Panc1 (cell line): Measurements from ENCODE around the gene PPP2R2B.

Experiments used
- POLR2AphosphoS5 ChIP-seq: IDR thresholded peaks from 2 replicates; pipeline ENCODE4 v1.6.1; 2012; ENCODE audit warnings: mild to moderate bottlenecking, low read depth, low read length, moderate library complexity
- TCF7L2 ChIP-seq: IDR thresholded peaks from 2 replicates; pipeline ENCODE4 v1.6.1; 2011; ENCODE audit warnings: mild to moderate bottlenecking, low read depth, low read length, inconsistent platforms
- TF ChIP-seq, protein P1 (sequence below): fragments of 450-650 bp; IDR thresholded peaks from 2 replicates; pipeline ENCODE4 v1.5.1; 2017; ENCODE audit warnings: mild to moderate bottlenecking

DNA sequence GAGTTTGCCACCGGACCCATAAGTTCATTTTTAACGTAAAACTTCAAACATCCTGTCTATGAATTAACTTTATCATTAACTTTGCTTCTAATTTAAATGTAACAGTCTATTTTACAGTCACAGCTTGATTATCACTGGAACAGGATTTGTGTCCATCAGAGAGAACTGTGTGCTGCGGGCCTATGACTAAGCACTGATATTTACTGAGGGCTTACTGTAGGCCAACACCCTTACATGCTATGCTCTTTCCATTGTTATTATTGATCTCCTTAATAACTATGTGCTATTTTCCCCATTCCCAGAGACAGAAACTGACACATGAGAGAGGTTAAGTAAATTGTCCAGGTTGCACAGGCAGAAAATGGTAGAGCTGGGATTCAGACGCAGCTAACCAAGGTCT, 338.6 kb downstream of the PPP2R2B start:
- TF ChIP-seq, protein P1, sequence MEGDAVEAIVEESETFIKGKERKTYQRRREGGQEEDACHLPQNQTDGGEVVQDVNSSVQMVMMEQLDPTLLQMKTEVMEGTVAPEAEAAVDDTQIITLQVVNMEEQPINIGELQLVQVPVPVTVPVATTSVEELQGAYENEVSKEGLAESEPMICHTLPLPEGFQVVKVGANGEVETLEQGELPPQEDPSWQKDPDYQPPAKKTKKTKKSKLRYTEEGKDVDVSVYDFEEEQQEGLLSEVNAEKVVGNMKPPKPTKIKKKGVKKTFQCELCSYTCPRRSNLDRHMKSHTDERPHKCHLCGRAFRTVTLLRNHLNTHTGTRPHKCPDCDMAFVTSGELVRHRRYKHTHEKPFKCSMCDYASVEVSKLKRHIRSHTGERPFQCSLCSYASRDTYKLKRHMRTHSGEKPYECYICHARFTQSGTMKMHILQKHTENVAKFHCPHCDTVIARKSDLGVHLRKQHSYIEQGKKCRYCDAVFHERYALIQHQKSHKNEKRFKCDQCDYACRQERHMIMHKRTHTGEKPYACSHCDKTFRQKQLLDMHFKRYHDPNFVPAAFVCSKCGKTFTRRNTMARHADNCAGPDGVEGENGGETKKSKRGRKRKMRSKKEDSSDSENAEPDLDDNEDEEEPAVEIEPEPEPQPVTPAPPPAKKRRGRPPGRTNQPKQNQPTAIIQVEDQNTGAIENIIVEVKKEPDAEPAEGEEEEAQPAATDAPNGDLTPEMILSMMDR: no peak
- TF ChIP-seq POLR2AphosphoS5 (no peak), TCF7L2 (no peak)
